ENCODE measurements around the gene C1QTNF12. TPM values are rescaled to one million over a fixed set of nuclear protein-coding genes. Genes with fewer than 3 reads are reported as not detected.

The C1QTNF12 gene
- total RNA-seq, 1 experiment from 2014 or later, result 6.0 TPM

GRCh38 chr1:1213345-1214265 is 32.9 kb downstream of the C1QTNF12 start, which contains the start of gene TNFRSF4:
TNFRSF4 (minus strand) TSS chr1:1214153; CDS start chr1:1214127, 26 bp downstream.
- DNase-seq (ENCODE audit: low spot score), result no peak

GRCh38 chr1:1212780-1213344 is 33.7 kb downstream of the C1QTNF12 start:
- DNase-seq (ENCODE audit: low spot score), result no peak

- DNase-seq (ENCODE audit: low spot score), result no peak
Observed at GRCh38 chr1:1211541-1212441, 34.7 kb downstream of the C1QTNF12 start.

- no peak for DNase-seq (ENCODE audit: low spot score)
Observed at GRCh38 chr1:1210726-1211540, 35.6 kb downstream of the C1QTNF12 start.

- no peak for DNase-seq (ENCODE audit: low spot score)
Observed at GRCh38 chr1:1208713-1209433, 37.6 kb downstream of the C1QTNF12 start.

GRCh38 chr1:1207571-1207892 is 39.0 kb downstream of the C1QTNF12 start:
- DNase-seq (ENCODE audit: low spot score), result no peak

- no peak for DNase-seq (ENCODE audit: low spot score)
Observed at GRCh38 chr1:1206966-1207531, 39.5 kb downstream of the C1QTNF12 start.

- DNase-seq (ENCODE audit: low spot score), result no peak
Observed at GRCh38 chr1:1206376-1206965, 40.1 kb downstream of the C1QTNF12 start, which contains the start of gene TNFRSF18. TNFRSF18 (minus strand) TSS chr1:1206592; CDS start chr1:1206571, 21 bp downstream.

- no peak for DNase-seq (ENCODE audit: low spot score)
Observed at GRCh38 chr1:1205769-1206375, 40.6 kb downstream of the C1QTNF12 start.

- DNase-seq (ENCODE audit: low spot score), result no peak
Observed at GRCh38 chr1:1204998-1205768, 41.3 kb downstream of the C1QTNF12 start.

GRCh38 chr1:1204425-1204920 is 42.0 kb downstream of the C1QTNF12 start:
- DNase-seq (ENCODE audit: low spot score), result no peak

GRCh38 chr1:1203561-1204424 is 42.7 kb downstream of the C1QTNF12 start:
- no peak for DNase-seq (ENCODE audit: low spot score)

GRCh38 chr1:1202831-1203560 is 43.5 kb downstream of the C1QTNF12 start:
- no peak for DNase-seq (ENCODE audit: low spot score)

- DNase-seq (ENCODE audit: low spot score), result no peak
Observed at GRCh38 chr1:1200876-1201810, 45.4 kb downstream of the C1QTNF12 start.

All from HT-29 (cell line).